Activated naive CD8-positive, alpha-beta T cell (primary cell): ENCODE results near the gene STAT5B.
"Not testable (repeated sequence)": the region's sequence is repeated elsewhere in the genome, so short reads cannot be mapped to it uniquely, and the experiment has no call there.

Experiments used
- H3K27ac Mint-ChIP-seq: one replicate; pipeline ENCODE4 v1.8.0; 2021; ENCODE audit warnings: mixed read lengths
- H3K27me3 Mint-ChIP-seq: one replicate; pipeline ENCODE4 v1.8.0; 2021; ENCODE audit warnings: mixed read lengths
- H3K36me3 Mint-ChIP-seq: one replicate; pipeline ENCODE4 v1.8.0; 2021; ENCODE audit warnings: mixed read lengths
- H3K4me1 Mint-ChIP-seq: one replicate; pipeline ENCODE4 v1.8.0; 2021; ENCODE audit warnings: low read depth, mixed read lengths
- H3K4me3 Mint-ChIP-seq: one replicate; pipeline ENCODE4 v1.8.0; 2021; ENCODE audit warnings: mild to moderate bottlenecking, mixed read lengths
- H3K9me3 Mint-ChIP-seq: one replicate; pipeline ENCODE4 v1.8.0; 2021; ENCODE audit warnings: low read depth, mixed read lengths

Gene STAT5B

GRCh38 chr17:42198897-42199296 is 77.3 kb downstream of the STAT5B start:
- H3K36me3 Mint-ChIP-seq = peaks cover 4% of the 10 kb centered on the region
- H3K4me1 Mint-ChIP-seq = peaks cover 13% of the 10 kb centered on the region
- H3K4me3 Mint-ChIP-seq = no peak overlapping the region
- H3K27me3 Mint-ChIP-seq = no peaks in the 10 kb centered on the region
- H3K9me3 Mint-ChIP-seq = no peaks in the 10 kb centered on the region
- peak overlapping the region; percentile 22 for H3K27ac Mint-ChIP-seq

GRCh38 chr17:42197564-42198156 is 78.5 kb downstream of the STAT5B start:
- no peaks in the 10 kb centered on the region for H3K9me3 Mint-ChIP-seq
- H3K4me1 Mint-ChIP-seq = peaks cover 21% of the 10 kb centered on the region
- peak overlapping the region; percentile 22 for H3K27ac Mint-ChIP-seq
- no peaks in the 10 kb centered on the region for H3K27me3 Mint-ChIP-seq
- peaks cover 4% of the 10 kb centered on the region for H3K36me3 Mint-ChIP-seq
- H3K4me3 Mint-ChIP-seq = no peak overlapping the region

- H3K9me3 Mint-ChIP-seq = no peaks in the 10 kb centered on the region
- H3K4me3 Mint-ChIP-seq = peak within 1 kb of the TSS; percentile 98
- no peaks in the 10 kb centered on the region for H3K36me3 Mint-ChIP-seq
- H3K27ac Mint-ChIP-seq = peak within 1 kb of the TSS; percentile 90
- H3K27me3 Mint-ChIP-seq = no peaks in the 10 kb centered on the region
- peaks cover 23% of the 10 kb centered on the region for H3K4me1 Mint-ChIP-seq
These were observed 82.0 kb downstream of the STAT5B start, which contains the start of gene GHDC for GRCh38 chr17:42193969-42194899. TSS of gene GHDC (minus strand) at chr17:42194494. CDS start at chr17:42193581, 913 bp downstream.

- H3K4me3 Mint-ChIP-seq = peak overlapping the region; percentile 98
These were observed 82.8 kb downstream of the STAT5B start for GRCh38 chr17:42193216-42193968.

GRCh38 chr17:42192189-42193126 is 83.7 kb downstream of the STAT5B start:
- no peaks in the 10 kb centered on the region for H3K36me3 Mint-ChIP-seq
- H3K9me3 Mint-ChIP-seq = no peaks in the 10 kb centered on the region
- peak overlapping the region; percentile 50 for H3K27ac Mint-ChIP-seq
- H3K4me1 Mint-ChIP-seq = peaks cover 23% of the 10 kb centered on the region
- no peaks in the 10 kb centered on the region for H3K27me3 Mint-ChIP-seq
- peak overlapping the region; percentile 56 for H3K4me3 Mint-ChIP-seq

More at GRCh38 chr17:42193216-42193968, 82.8 kb downstream of the STAT5B start:
- Mint-ChIP-seq H3K27ac (peak overlapping the region; percentile 90), H3K36me3 (no peaks in the 10 kb centered on the region), H3K27me3 (no peaks in the 10 kb centered on the region), H3K4me1 (peaks cover 23% of the 10 kb centered on the region), H3K9me3 (no peaks in the 10 kb centered on the region)

GRCh38 chr17:42191275-42191608 is 84.9 kb downstream of the STAT5B start:
- Mint-ChIP-seq H3K36me3 (no peaks in the 10 kb centered on the region), H3K27ac (no peak overlapping the region), H3K4me3 (no peak overlapping the region), H3K27me3 (no peaks in the 10 kb centered on the region), H3K4me1 (peaks cover 22% of the 10 kb centered on the region), H3K9me3 (no peaks in the 10 kb centered on the region)

GRCh38 chr17:42190491-42191274 is 85.5 kb downstream of the STAT5B start:
- Mint-ChIP-seq H3K4me3 (no peak overlapping the region), H3K9me3 (no peaks in the 10 kb centered on the region), H3K4me1 (peaks cover 21% of the 10 kb centered on the region), H3K27me3 (no peaks in the 10 kb centered on the region), H3K36me3 (no peaks in the 10 kb centered on the region), H3K27ac (no peak overlapping the region)

GRCh38 chr17:42189651-42189965 is 86.6 kb downstream of the STAT5B start:
- H3K4me3 Mint-ChIP-seq = no peak overlapping the region
- H3K27ac Mint-ChIP-seq = no peak overlapping the region
- H3K9me3 Mint-ChIP-seq = no peaks in the 10 kb centered on the region
- H3K4me1 Mint-ChIP-seq = peaks cover 22% of the 10 kb centered on the region
- no peaks in the 10 kb centered on the region for H3K36me3 Mint-ChIP-seq
- no peaks in the 10 kb centered on the region for H3K27me3 Mint-ChIP-seq

- peaks cover 19% of the 10 kb centered on the region for H3K4me1 Mint-ChIP-seq
- no peak overlapping the region for H3K4me3 Mint-ChIP-seq
- H3K9me3 Mint-ChIP-seq = no peaks in the 10 kb centered on the region
- no peak overlapping the region for H3K27ac Mint-ChIP-seq
- H3K27me3 Mint-ChIP-seq = no peaks in the 10 kb centered on the region
- no peaks in the 10 kb centered on the region for H3K36me3 Mint-ChIP-seq
These were observed 87.2 kb downstream of the STAT5B start for GRCh38 chr17:42188749-42189650.

GRCh38 chr17:42187833-42188232 is 88.4 kb downstream of the STAT5B start:
- peaks cover 20% of the 10 kb centered on the region for H3K4me1 Mint-ChIP-seq
- H3K36me3 Mint-ChIP-seq = no peaks in the 10 kb centered on the region
- no peak overlapping the region for H3K27ac Mint-ChIP-seq
- no peaks in the 10 kb centered on the region for H3K9me3 Mint-ChIP-seq
- no peak overlapping the region for H3K4me3 Mint-ChIP-seq
- H3K27me3 Mint-ChIP-seq = no peaks in the 10 kb centered on the region

GRCh38 chr17:42186191-42186590 is 90.0 kb downstream of the STAT5B start:
- not testable (repeated sequence) for H3K4me3 Mint-ChIP-seq, H3K27me3 Mint-ChIP-seq, H3K36me3 Mint-ChIP-seq, H3K9me3 Mint-ChIP-seq
- peak overlapping the region; percentile 66 for H3K27ac Mint-ChIP-seq
- peaks cover 20% of the 10 kb centered on the region for H3K4me1 Mint-ChIP-seq

- no peak overlapping the region for H3K4me3 Mint-ChIP-seq
- no peaks in the 10 kb centered on the region for H3K27me3 Mint-ChIP-seq
- no peaks in the 10 kb centered on the region for H3K9me3 Mint-ChIP-seq
- peaks cover 20% of the 10 kb centered on the region for H3K4me1 Mint-ChIP-seq
- H3K36me3 Mint-ChIP-seq = no peaks in the 10 kb centered on the region
- H3K27ac Mint-ChIP-seq = no peak overlapping the region
These were observed 90.6 kb downstream of the STAT5B start for GRCh38 chr17:42185621-42185930.
